Endodermal cell (in vitro differentiated cells): ENCODE data around the gene VASH2. TPM values are rescaled to one million over a fixed set of nuclear protein-coding genes. Genes with fewer than 3 reads are reported as not detected.
A peak's percentile ranks its signal among the peaks of the same experiment; 100 is the strongest.

Experiments used
- DNase-seq: peaks from one replicate; pipeline ENCODE4 v3.0.0-alpha.2; 2017
- H3K27ac ChIP-seq: 2 replicates; pipeline ENCODE4 v1.5.1; 2013; ENCODE audit warnings: mild to moderate bottlenecking, low read depth, low read length, moderate library complexity
- H3K27me3 ChIP-seq: 2 replicates; pipeline ENCODE4 v1.6.1; 2013; ENCODE audit warnings: mild to moderate bottlenecking, low read length, moderate library complexity; ENCODE audit not compliant: insufficient read depth, control insufficient read depth, poor library complexity, severe bottlenecking
- H3K36me3 ChIP-seq: 2 replicates; pipeline ENCODE4 v1.7.0; 2013; ENCODE audit warnings: mild to moderate bottlenecking, low read length, moderate library complexity; ENCODE audit not compliant: control insufficient read depth, insufficient read depth
- H3K4me1 ChIP-seq: one replicate; pipeline ENCODE4 v1.7.0; 2013; ENCODE audit warnings: low read length; ENCODE audit not compliant: control insufficient read depth, insufficient read depth
- H3K4me3 ChIP-seq: 2 replicates; pipeline ENCODE4 v1.5.1; 2013; ENCODE audit warnings: mild to moderate bottlenecking, low read length, moderate library complexity
- H3K9ac ChIP-seq: 2 replicates; pipeline ENCODE4 v1.6.1; 2013; ENCODE audit warnings: mild to moderate bottlenecking, low read length, moderate library complexity; ENCODE audit not compliant: poor library complexity, severe bottlenecking; ENCODE audit errors: extremely low read depth
- H3K9me3 ChIP-seq: 2 replicates; pipeline ENCODE4 v1.6.1; 2013; ENCODE audit warnings: mild to moderate bottlenecking, low read length, moderate library complexity; ENCODE audit not compliant: control insufficient read depth
- H3K27ac Mint-ChIP-seq: 2 replicates; pipeline ENCODE4 v1.8.0; 2020; ENCODE audit warnings: mixed read lengths
- H3K27me3 Mint-ChIP-seq: 2 replicates; pipeline ENCODE4 v1.8.0; 2021; ENCODE audit warnings: mild to moderate bottlenecking, mixed read lengths; ENCODE audit not compliant: insufficient read depth
- H3K36me3 Mint-ChIP-seq: 2 replicates; pipeline ENCODE4 v1.8.0; 2020; ENCODE audit warnings: low read depth, mixed read lengths
- H3K4me1 Mint-ChIP-seq: 2 replicates; pipeline ENCODE4 v1.8.0; 2020; ENCODE audit warnings: mixed read lengths
- H3K4me3 Mint-ChIP-seq: 2 replicates; pipeline ENCODE4 v1.8.0; 2020; ENCODE audit warnings: mild to moderate bottlenecking, moderate library complexity, mixed read lengths
- H3K9me3 Mint-ChIP-seq: 2 replicates; pipeline ENCODE4 v1.8.0; 2020; ENCODE audit warnings: mild to moderate bottlenecking, mixed read lengths
- WGBS, 2 experiments: methylation state at CpG; one replicate each; pipeline versions ENCODE4 v1.1.5 to v1.1.7; 2013; ENCODE audit warnings: missing lambda C conversion rate in 2 of 2, mixed read lengths in 1 of 2; ENCODE audit not compliant: insufficient coverage in 1 of 2, insufficient read length in 1 of 2; 5-methylcytosine and 5-hydroxymethylcytosine counted together
- total RNA-seq, 2 donors: library from RNA; stranded (reverse); fragmentation: NEBNext Ultra II Directional in 1 of 2; extraction: Animal tissue kit (Norgen Biotek cat#: 25700) in 1 of 2; gene quantifications; 2 replicates in 1 of 2; 3 replicates in 1 of 2; pipeline ENCODE4 v1.2.1, GENCODE V29; 2021
- TF ChIP-seq, protein P1 (sequence below): fragments of 200-600 bp; sonication (generic); conservative IDR thresholded peaks from 2 replicates; pipeline ENCODE4 v1.5.0; 2021; ENCODE audit warnings: antibody characterized with exemption, mild to moderate bottlenecking

The VASH2 gene
- total RNA-seq, 2 donors from 2014 or later: 13.7 to 30.2 TPM

DNA sequence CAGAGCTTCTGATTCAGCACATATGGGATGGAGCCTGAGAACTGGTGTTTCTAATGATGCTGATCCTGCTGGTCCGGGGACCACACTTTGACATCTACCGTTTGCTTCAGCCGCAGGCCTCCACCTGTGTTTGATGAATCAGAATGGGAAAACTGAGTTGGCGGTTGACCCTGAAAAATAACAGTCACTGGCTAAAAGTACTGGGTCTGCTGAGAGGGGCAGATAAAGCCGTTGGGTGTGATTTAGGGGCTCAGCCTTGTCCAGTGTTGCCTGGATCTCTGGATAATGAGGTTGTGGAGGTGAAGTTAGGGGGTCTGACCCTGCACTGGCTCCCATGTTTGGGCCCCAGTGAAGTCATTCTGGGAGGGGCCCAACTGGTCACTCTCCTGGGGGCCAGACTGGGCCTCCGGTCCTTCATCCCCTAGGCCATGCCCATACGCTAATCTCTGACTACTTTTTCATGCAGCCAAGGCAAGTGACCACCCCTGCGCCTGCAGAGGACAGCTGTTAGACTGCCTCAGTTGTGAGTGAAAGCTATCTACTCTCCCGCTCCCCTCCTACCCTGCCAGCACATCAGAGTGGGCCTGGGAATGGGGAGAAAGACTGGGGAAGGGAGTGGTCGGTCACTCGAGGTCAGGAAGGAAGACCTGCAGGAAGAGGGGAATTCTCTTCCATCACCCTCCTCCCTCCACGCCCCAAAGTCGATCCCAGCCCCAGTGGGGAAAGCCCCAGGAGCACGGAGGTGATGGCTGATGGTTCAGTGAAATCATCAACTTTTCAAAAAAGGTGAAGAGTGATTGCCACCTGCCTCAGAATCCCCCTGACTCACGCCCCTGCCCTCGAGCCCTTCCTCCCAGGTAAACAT lies 27.7 kb downstream of the VASH2 start:
- H3K9me3 Mint-ChIP-seq: no peaks in the 10 kb centered on the region
- H3K27me3 Mint-ChIP-seq: no peaks in the 10 kb centered on the region
- H3K4me3 Mint-ChIP-seq: no peak overlapping the region
- no peaks in the 10 kb centered on the region for H3K4me1 Mint-ChIP-seq
- WGBS, 2 experiments: 85 to 96% methylated on average over 8 to 15 of the region's 16 CpGs
- Histone ChIP-seq H3K36me3 (peaks cover 5% of the 10 kb centered on the region), H3K4me1 (no peaks in the 10 kb centered on the region), H3K27me3 (no peaks in the 10 kb centered on the region), H3K9ac (no peak overlapping the region), H3K27ac (no peak overlapping the region), H3K4me3 (no peak overlapping the region), H3K9me3 (no peaks in the 10 kb centered on the region)
- no peak overlapping the region for H3K27ac Mint-ChIP-seq
- H3K36me3 Mint-ChIP-seq: peaks cover 34% of the 10 kb centered on the region
- DNase-seq: peak; percentile 39
- TF ChIP-seq, protein P1, sequence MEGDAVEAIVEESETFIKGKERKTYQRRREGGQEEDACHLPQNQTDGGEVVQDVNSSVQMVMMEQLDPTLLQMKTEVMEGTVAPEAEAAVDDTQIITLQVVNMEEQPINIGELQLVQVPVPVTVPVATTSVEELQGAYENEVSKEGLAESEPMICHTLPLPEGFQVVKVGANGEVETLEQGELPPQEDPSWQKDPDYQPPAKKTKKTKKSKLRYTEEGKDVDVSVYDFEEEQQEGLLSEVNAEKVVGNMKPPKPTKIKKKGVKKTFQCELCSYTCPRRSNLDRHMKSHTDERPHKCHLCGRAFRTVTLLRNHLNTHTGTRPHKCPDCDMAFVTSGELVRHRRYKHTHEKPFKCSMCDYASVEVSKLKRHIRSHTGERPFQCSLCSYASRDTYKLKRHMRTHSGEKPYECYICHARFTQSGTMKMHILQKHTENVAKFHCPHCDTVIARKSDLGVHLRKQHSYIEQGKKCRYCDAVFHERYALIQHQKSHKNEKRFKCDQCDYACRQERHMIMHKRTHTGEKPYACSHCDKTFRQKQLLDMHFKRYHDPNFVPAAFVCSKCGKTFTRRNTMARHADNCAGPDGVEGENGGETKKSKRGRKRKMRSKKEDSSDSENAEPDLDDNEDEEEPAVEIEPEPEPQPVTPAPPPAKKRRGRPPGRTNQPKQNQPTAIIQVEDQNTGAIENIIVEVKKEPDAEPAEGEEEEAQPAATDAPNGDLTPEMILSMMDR: no peak

DNA sequence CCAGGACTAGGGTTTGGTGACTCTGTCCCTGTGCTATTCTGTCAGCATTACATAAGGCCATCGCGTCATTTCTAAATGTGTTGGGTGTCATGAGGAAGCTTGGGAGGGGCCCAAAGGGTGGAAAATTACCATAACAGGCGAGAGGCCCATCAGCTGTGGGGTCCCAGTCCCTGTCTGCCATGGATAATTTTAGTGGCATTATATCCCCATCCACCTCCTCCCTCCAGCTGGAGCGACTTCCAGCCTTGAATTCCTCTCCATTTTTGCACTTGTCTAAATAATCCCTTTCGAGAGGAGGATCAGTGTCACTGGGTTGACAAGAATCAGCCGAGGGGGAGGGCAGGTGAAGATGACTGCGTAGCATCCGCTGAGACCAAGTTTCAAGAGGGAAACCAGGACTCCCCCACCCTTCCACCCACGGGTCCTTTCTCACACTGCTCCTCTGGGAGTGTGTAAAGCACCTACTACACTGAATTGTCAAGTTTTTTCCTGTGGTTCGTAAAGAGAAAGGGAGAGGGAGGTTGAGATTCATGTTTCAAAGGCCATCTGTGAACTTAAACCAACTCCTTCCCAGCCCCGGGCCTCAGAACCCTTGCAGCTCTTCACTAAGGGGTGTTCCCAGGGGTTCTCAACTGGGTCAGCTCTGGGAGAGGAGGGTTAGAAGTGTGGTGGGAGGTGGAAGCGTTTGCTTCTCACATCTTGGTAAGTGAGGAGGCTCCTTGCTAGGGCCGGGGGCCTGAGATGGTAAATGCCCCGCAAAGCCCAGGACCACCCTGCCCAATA lies 29.2 kb downstream of the VASH2 start:
- Mint-ChIP-seq H3K36me3 (peaks cover 25% of the 10 kb centered on the region), H3K4me1 (no peaks in the 10 kb centered on the region), H3K27ac (no peak overlapping the region), H3K4me3 (no peak overlapping the region), H3K9me3 (no peaks in the 10 kb centered on the region), H3K27me3 (no peaks in the 10 kb centered on the region)
- WGBS, 2 experiments: 93 to 94% methylated on average over 12 to 14 of the region's 14 CpGs
- Histone ChIP-seq H3K4me3 (no peak overlapping the region), H3K4me1 (no peaks in the 10 kb centered on the region), H3K36me3 (peaks cover 5% of the 10 kb centered on the region), H3K9ac (no peak overlapping the region), H3K27me3 (no peaks in the 10 kb centered on the region), H3K27ac (peak overlapping the region; percentile 58), H3K9me3 (no peaks in the 10 kb centered on the region)
- TF ChIP-seq, protein P1: no peak
- DNase-seq: peak; percentile 22

DNA sequence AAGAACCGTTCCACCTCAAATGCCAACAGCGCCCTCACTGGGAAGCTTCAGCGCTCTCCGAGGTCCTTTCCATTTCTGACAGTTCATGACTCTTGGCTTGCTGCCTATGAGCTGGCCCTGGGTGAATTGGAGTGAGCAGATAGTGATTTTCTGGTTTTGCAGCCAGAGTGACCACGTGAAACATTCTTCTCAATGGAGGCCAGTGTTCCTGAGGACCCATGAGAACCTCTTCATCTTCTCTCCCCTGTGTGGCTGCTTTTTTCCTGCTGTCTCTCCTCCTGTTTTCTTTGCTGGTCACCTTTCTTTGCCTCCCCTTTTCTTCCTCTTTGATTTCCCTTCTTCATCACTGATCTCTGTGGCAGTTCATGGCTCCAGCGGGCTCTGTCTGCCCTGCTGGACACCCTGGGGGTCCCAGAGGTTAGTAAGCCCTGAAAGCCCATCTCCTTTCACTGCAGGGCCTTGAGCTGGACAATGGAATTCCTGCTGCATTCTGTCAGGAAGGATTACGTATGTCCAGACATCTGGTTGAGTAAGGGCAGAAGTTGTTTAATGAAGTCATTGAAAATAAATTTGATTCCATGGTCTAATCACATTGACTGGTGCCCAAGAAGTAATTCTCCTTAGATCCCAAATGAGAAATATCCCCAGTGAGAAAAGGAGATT lies 29.9 kb downstream of the VASH2 start:
- H3K4me1 Mint-ChIP-seq: no peaks in the 10 kb centered on the region
- 82 to 92% methylated on average over 6 to 7 of the region's 7 CpGs for WGBS, 2 experiments

More for the DNA sequence above, 29.9 kb downstream of the VASH2 start:
- H3K9me3 Mint-ChIP-seq: no peaks in the 10 kb centered on the region
- Histone ChIP-seq H3K9me3 (no peaks in the 10 kb centered on the region), H3K4me1 (no peaks in the 10 kb centered on the region), H3K4me3 (no peak overlapping the region), H3K36me3 (peaks cover 5% of the 10 kb centered on the region), H3K27me3 (no peaks in the 10 kb centered on the region), H3K27ac (peak overlapping the region; percentile 58), H3K9ac (no peak overlapping the region)
- H3K27me3 Mint-ChIP-seq: no peaks in the 10 kb centered on the region
- no peak overlapping the region for H3K27ac Mint-ChIP-seq
- H3K36me3 Mint-ChIP-seq: peaks cover 25% of the 10 kb centered on the region
- DNase-seq: peak; percentile 75
- TF ChIP-seq, protein P1: peak; percentile 53
- H3K4me3 Mint-ChIP-seq: no peak overlapping the region
